H9 (cell line): ENCODE measurements around the gene NECAP2. TPM values are rescaled to one million over a fixed set of nuclear protein-coding genes. Genes with fewer than 3 reads are reported as not detected.

ENCODE experiments used
- DNase-seq: peaks from one replicate; pipeline ENCODE4 v3.0.0-alpha.2; 2017
- H2AFZ ChIP-seq: one replicate; pipeline ENCODE4 v1.6.1; 2013; ENCODE audit warnings: mild to moderate bottlenecking, low read length, control low read depth, moderate library complexity
- H2AK5ac ChIP-seq: 2 replicates; pipeline ENCODE4 v1.6.1; 2013; ENCODE audit warnings: low read length, control low read depth, mixed read lengths; ENCODE audit not compliant: insufficient read length
- H2BK120ac ChIP-seq: one replicate; pipeline ENCODE4 v1.6.1; 2013; ENCODE audit warnings: low read depth, mild to moderate bottlenecking, low read length, control low read depth, inconsistent platforms; ENCODE audit not compliant: poor library complexity, severe bottlenecking
- H2BK12ac ChIP-seq: 2 replicates; pipeline ENCODE4 v1.6.1; 2013; ENCODE audit warnings: low read length, control low read depth, mixed read lengths, low read depth; ENCODE audit not compliant: insufficient read length
- H2BK15ac ChIP-seq: 2 replicates; pipeline ENCODE4 v1.6.1; 2013; ENCODE audit warnings: low read depth, low read length, control low read depth
- H2BK20ac ChIP-seq: one replicate; pipeline ENCODE4 v1.6.1; 2013; ENCODE audit warnings: low read depth, mild to moderate bottlenecking, low read length, control low read depth, inconsistent platforms; ENCODE audit not compliant: poor library complexity, severe bottlenecking
- H2BK5ac ChIP-seq: 2 replicates; pipeline ENCODE4 v1.6.1; 2013; ENCODE audit warnings: low read length, control low read depth, mixed read lengths; ENCODE audit not compliant: insufficient read length
- H3K14ac ChIP-seq: 2 replicates; pipeline ENCODE4 v1.6.1; 2013; ENCODE audit warnings: low read length, control low read depth; ENCODE audit not compliant: insufficient read depth
- H3K18ac ChIP-seq: 2 replicates; pipeline ENCODE4 v1.6.1; 2013; ENCODE audit warnings: low read depth, mild to moderate bottlenecking, mixed read lengths, low read length, control low read depth; ENCODE audit not compliant: insufficient read length
- H3K23ac ChIP-seq: 2 replicates; pipeline ENCODE4 v1.6.1; 2013; ENCODE audit warnings: low read length, control low read depth, mixed read lengths, low read depth; ENCODE audit not compliant: insufficient read length
- H3K23me2 ChIP-seq: 2 replicates; pipeline ENCODE4 v1.6.1; 2013; ENCODE audit warnings: low read depth, mild to moderate bottlenecking, mixed read lengths, low read length, control low read depth; ENCODE audit not compliant: insufficient read length, poor library complexity, severe bottlenecking
- H3K27ac ChIP-seq: 2 replicates; pipeline ENCODE4 v1.5.1; 2013; ENCODE audit warnings: low read length, control low read depth, mixed read lengths, low read depth; ENCODE audit not compliant: insufficient read length
- H3K27me3 ChIP-seq: 2 replicates; pipeline ENCODE4 v1.6.1; 2013; ENCODE audit warnings: low read length, control low read depth, inconsistent platforms; ENCODE audit not compliant: insufficient read depth
- H3K4ac ChIP-seq: 2 replicates; pipeline ENCODE4 v1.6.1; 2013; ENCODE audit warnings: low read depth, mild to moderate bottlenecking, control low read depth, inconsistent platforms, low read length, moderate library complexity
- H3K4me1 ChIP-seq: 2 replicates; pipeline ENCODE4 v1.6.1; 2013; ENCODE audit warnings: low read length, control low read depth, inconsistent platforms; ENCODE audit not compliant: insufficient read depth
- H3K4me2 ChIP-seq: 2 replicates; pipeline ENCODE4 v1.6.1; 2013; ENCODE audit warnings: low read length, control low read depth, mixed read lengths; ENCODE audit not compliant: insufficient read length, insufficient read depth
- H3K56ac ChIP-seq: 2 replicates; pipeline ENCODE4 v1.6.1; 2013; ENCODE audit warnings: low read depth, mild to moderate bottlenecking, mixed read lengths, low read length, control low read depth; ENCODE audit not compliant: insufficient read length
- H3K79me1 ChIP-seq: 2 replicates; pipeline ENCODE4 v1.6.1; 2013; ENCODE audit warnings: low read depth, mild to moderate bottlenecking, moderate library complexity, low read length, control low read depth, inconsistent platforms; ENCODE audit not compliant: insufficient read depth, poor library complexity, severe bottlenecking
- H3K79me2 ChIP-seq: 2 replicates; pipeline ENCODE4 v1.6.1; 2013; ENCODE audit warnings: low read length, control low read depth, inconsistent platforms; ENCODE audit not compliant: insufficient read depth
- H3K9ac ChIP-seq: 2 replicates; pipeline ENCODE4 v1.6.1; 2013; ENCODE audit warnings: low read length, control low read depth, mixed read lengths; ENCODE audit not compliant: insufficient read length; ENCODE audit errors: extremely low read depth
- H3K9me3 ChIP-seq: one replicate; pipeline ENCODE4 v1.6.1; 2013; ENCODE audit warnings: low read depth, low read length, inconsistent platforms; ENCODE audit not compliant: control insufficient read depth
- H3T11ph ChIP-seq: one replicate; pipeline ENCODE4 v1.6.1; 2013; ENCODE audit warnings: mild to moderate bottlenecking, low read length, control low read depth, inconsistent platforms
- H4K20me1 ChIP-seq: one replicate; pipeline ENCODE4 v1.6.1; 2013; ENCODE audit not compliant: control insufficient read depth, insufficient read length, insufficient read depth
- H4K5ac ChIP-seq: 2 replicates; pipeline ENCODE4 v1.6.1; 2013; ENCODE audit warnings: low read depth, mild to moderate bottlenecking, mixed read lengths, low read length, control low read depth; ENCODE audit not compliant: insufficient read length
- H4K8ac ChIP-seq: replicated peaks from 2 replicates; pipeline ENCODE4 v1.6.1; 2013; ENCODE audit warnings: low read length, control low read depth, mixed read lengths, low read depth; ENCODE audit not compliant: insufficient read length
- H4K91ac ChIP-seq: 2 replicates; pipeline ENCODE4 v1.6.1; 2013; ENCODE audit warnings: low read depth, mild to moderate bottlenecking, moderate library complexity, mixed read lengths, low read length, control low read depth; ENCODE audit not compliant: insufficient read length
- H3K27ac Mint-ChIP-seq, 3 experiments: 2 replicates in 2 of 3; 3 replicates in 1 of 3; pipeline ENCODE4 v1.8.0; 2020 to 2021; ENCODE audit warnings: mixed read lengths in 3 of 3, mild to moderate bottlenecking in 1 of 3, moderate library complexity in 1 of 3
- H3K27me3 Mint-ChIP-seq: 2 replicates; pipeline ENCODE4 v1.8.0; 2021; ENCODE audit warnings: low read depth, mild to moderate bottlenecking, moderate library complexity, mixed read lengths
- H3K36me3 Mint-ChIP-seq, 3 experiments: 2 replicates in 2 of 3; 3 replicates in 1 of 3; pipeline ENCODE4 v1.8.0; 2020 to 2021; ENCODE audit warnings: low read depth in 3 of 3, mixed read lengths in 3 of 3; ENCODE audit not compliant: insufficient read depth in 1 of 3
- H3K4me1 Mint-ChIP-seq, 2 experiments: 2 replicates each; pipeline ENCODE4 v1.8.0; 2020; ENCODE audit warnings: mixed read lengths in 2 of 2
- H3K4me3 Mint-ChIP-seq, 2 experiments: 2 replicates in 1 of 2; 3 replicates in 1 of 2; pipeline ENCODE4 v1.8.0; 2020 to 2021; ENCODE audit warnings: mild to moderate bottlenecking in 2 of 2, mixed read lengths in 2 of 2, moderate library complexity in 1 of 2
- H3K9me3 Mint-ChIP-seq, 2 experiments: 2 replicates in 1 of 2; 3 replicates in 1 of 2; pipeline ENCODE4 v1.8.0; 2020; ENCODE audit warnings: mild to moderate bottlenecking in 2 of 2, mixed read lengths in 2 of 2, moderate library complexity in 1 of 2
- WGBS: extraction: QIAGEN DNeasy Blood & Tissue Kit; methylation state at CpG from one replicate; pipeline ENCODE4 v1.1.7; 2013; ENCODE audit warnings: missing lambda C conversion rate, low lambda C conversion rate, mixed read lengths; ENCODE audit not compliant: insufficient read length; ENCODE audit errors: extremely low coverage; 5-methylcytosine and 5-hydroxymethylcytosine counted together
- total RNA-seq: library from RNA; stranded (reverse); gene quantifications from 2 replicates; pipeline ENCODE4 v1.2.1, GENCODE V29; 2021
- TF ChIP-seq, protein P1 (sequence below): fragments of 200-600 bp; sonication (generic); conservative IDR thresholded peaks from 3 replicates; pipeline ENCODE4 v1.8.0; 2021; ENCODE audit warnings: antibody characterized with exemption, mild to moderate bottlenecking

The NECAP2 gene
- total RNA-seq, 1 experiment from 2014 or later = 33.2 TPM

GRCh38 chr1:16461681-16462080 lies 21.2 kb downstream of the NECAP2 start:
- Histone ChIP-seq H3K14ac (no peak overlapping the region), H2BK12ac (no peak overlapping the region), H2AFZ (no peak overlapping the region), H3K4ac (no peak overlapping the region), H2BK120ac (no peak overlapping the region), H3K23me2 (no peaks in the 10 kb centered on the region), H2BK5ac (no peak overlapping the region), H3K9ac (no peak overlapping the region), H2AK5ac (no peak overlapping the region), H4K91ac (no peak overlapping the region), H3K27me3 (no peaks in the 10 kb centered on the region), H3K9me3 (no peaks in the 10 kb centered on the region), H3K79me2 (no peaks in the 10 kb centered on the region), H3K18ac (no peak overlapping the region), H4K20me1 (no peaks in the 10 kb centered on the region), H3K4me2 (no peak overlapping the region), H3K23ac (no peak overlapping the region), H2BK20ac (no peak overlapping the region), H3K79me1 (no peaks in the 10 kb centered on the region), H3K56ac (no peak overlapping the region), H3T11ph (no peak overlapping the region), H3K27ac (no peak overlapping the region), H4K5ac (no peak overlapping the region), H3K4me1 (no peaks in the 10 kb centered on the region), H2BK15ac (no peak overlapping the region), H4K8ac (no peak overlapping the region)
- Mint-ChIP-seq H3K4me1 (peaks cover 3 to 7% of the 10 kb centered on the region in 2 experiments; a peak in 2 of 4 replicates), H3K36me3 (peaks cover 16 to 50% (median 36%) of the 10 kb centered on the region in 3 experiments), H3K4me3 (no peak overlapping the region), H3K27me3 (no peaks in the 10 kb centered on the region), H3K27ac (no peak overlapping the region), H3K9me3 (no peaks in the 10 kb centered on the region)
- DNase-seq = no peak
- TF ChIP-seq, protein P1, sequence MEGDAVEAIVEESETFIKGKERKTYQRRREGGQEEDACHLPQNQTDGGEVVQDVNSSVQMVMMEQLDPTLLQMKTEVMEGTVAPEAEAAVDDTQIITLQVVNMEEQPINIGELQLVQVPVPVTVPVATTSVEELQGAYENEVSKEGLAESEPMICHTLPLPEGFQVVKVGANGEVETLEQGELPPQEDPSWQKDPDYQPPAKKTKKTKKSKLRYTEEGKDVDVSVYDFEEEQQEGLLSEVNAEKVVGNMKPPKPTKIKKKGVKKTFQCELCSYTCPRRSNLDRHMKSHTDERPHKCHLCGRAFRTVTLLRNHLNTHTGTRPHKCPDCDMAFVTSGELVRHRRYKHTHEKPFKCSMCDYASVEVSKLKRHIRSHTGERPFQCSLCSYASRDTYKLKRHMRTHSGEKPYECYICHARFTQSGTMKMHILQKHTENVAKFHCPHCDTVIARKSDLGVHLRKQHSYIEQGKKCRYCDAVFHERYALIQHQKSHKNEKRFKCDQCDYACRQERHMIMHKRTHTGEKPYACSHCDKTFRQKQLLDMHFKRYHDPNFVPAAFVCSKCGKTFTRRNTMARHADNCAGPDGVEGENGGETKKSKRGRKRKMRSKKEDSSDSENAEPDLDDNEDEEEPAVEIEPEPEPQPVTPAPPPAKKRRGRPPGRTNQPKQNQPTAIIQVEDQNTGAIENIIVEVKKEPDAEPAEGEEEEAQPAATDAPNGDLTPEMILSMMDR = no peak
- no CpG with 5 or more reads among the region's 3 CpGs for WGBS
